ENCODE data around the gene OR3A2.

DNA sequence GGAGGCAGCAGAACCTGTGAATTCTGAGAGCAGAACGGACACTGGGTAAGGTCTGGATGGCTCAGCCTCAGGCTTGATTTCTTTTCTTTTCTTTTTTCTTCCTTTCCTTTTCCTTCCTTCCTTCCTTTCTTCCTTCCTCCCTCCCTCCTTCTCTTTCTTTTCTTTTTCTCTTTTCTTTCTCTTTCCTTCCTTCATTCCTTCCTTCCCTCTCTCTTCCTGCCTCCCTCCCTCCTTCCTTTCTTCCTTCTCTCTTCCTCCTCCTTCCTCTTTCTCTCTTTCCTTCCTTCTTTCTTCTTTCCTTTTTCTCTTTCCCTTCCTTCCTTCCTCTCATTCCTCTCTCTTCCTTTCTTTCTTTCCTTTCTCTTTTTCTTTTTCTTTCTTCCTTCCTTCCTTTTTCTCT lies 125.9 kb downstream of the OR3A2 start:
- TF ChIP-seq, protein P1, sequence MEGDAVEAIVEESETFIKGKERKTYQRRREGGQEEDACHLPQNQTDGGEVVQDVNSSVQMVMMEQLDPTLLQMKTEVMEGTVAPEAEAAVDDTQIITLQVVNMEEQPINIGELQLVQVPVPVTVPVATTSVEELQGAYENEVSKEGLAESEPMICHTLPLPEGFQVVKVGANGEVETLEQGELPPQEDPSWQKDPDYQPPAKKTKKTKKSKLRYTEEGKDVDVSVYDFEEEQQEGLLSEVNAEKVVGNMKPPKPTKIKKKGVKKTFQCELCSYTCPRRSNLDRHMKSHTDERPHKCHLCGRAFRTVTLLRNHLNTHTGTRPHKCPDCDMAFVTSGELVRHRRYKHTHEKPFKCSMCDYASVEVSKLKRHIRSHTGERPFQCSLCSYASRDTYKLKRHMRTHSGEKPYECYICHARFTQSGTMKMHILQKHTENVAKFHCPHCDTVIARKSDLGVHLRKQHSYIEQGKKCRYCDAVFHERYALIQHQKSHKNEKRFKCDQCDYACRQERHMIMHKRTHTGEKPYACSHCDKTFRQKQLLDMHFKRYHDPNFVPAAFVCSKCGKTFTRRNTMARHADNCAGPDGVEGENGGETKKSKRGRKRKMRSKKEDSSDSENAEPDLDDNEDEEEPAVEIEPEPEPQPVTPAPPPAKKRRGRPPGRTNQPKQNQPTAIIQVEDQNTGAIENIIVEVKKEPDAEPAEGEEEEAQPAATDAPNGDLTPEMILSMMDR (IDR thresholded peaks at IDR 0.05; ENCODE audit: poor library complexity, severe bottlenecking): no peak
- TF ChIP-seq, protein P2, sequence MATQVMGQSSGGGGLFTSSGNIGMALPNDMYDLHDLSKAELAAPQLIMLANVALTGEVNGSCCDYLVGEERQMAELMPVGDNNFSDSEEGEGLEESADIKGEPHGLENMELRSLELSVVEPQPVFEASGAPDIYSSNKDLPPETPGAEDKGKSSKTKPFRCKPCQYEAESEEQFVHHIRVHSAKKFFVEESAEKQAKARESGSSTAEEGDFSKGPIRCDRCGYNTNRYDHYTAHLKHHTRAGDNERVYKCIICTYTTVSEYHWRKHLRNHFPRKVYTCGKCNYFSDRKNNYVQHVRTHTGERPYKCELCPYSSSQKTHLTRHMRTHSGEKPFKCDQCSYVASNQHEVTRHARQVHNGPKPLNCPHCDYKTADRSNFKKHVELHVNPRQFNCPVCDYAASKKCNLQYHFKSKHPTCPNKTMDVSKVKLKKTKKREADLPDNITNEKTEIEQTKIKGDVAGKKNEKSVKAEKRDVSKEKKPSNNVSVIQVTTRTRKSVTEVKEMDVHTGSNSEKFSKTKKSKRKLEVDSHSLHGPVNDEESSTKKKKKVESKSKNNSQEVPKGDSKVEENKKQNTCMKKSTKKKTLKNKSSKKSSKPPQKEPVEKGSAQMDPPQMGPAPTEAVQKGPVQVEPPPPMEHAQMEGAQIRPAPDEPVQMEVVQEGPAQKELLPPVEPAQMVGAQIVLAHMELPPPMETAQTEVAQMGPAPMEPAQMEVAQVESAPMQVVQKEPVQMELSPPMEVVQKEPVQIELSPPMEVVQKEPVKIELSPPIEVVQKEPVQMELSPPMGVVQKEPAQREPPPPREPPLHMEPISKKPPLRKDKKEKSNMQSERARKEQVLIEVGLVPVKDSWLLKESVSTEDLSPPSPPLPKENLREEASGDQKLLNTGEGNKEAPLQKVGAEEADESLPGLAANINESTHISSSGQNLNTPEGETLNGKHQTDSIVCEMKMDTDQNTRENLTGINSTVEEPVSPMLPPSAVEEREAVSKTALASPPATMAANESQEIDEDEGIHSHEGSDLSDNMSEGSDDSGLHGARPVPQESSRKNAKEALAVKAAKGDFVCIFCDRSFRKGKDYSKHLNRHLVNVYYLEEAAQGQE (IDR thresholded peaks at IDR 0.05; ENCODE audit: borderline replicate concordance): no peak
